Astrocyte (in vitro differentiated cells and primary cell): ENCODE measurements around the gene OPRD1. TPM values are rescaled to one million over a fixed set of nuclear protein-coding genes. Genes with fewer than 3 reads are reported as not detected.

Experiments used
- DNase-seq: peaks from one replicate; pipeline ENCODE4 v3.0.0-alpha.2; 2010; ENCODE audit warnings: low read depth
- FAIRE-seq: peaks from 2 replicates; lab custom pipeline; 2011; peaks lifted over from hg19 to GRCh38; lab: Jason Lieb, UNC
- H2AFZ ChIP-seq: 2 replicates; pipeline ENCODE4 v1.6.0; 2012; ENCODE audit warnings: low read depth, low read length, inconsistent platforms
- H3K27ac ChIP-seq: 2 replicates; pipeline ENCODE4 v1.5.1; 2011; ENCODE audit warnings: low read depth, low read length, inconsistent platforms
- H3K27me3 ChIP-seq: 2 replicates; pipeline ENCODE4 v1.6.0; 2011; ENCODE audit warnings: low read length, inconsistent platforms; ENCODE audit not compliant: insufficient read depth
- H3K36me3 ChIP-seq: 2 replicates; pipeline ENCODE4 v1.5.1; 2011; ENCODE audit warnings: low read length, inconsistent platforms; ENCODE audit not compliant: insufficient read depth
- H3K4me1 ChIP-seq: 2 replicates; pipeline ENCODE4 v1.5.1; 2011; ENCODE audit warnings: low read length, inconsistent platforms; ENCODE audit not compliant: insufficient read depth
- H3K4me2 ChIP-seq: 2 replicates; pipeline ENCODE4 v1.6.0; 2012; ENCODE audit warnings: low read length, inconsistent platforms
- H3K4me3 ChIP-seq: 2 replicates; pipeline ENCODE4 v1.5.1; 2011; ENCODE audit warnings: low read depth, mild to moderate bottlenecking, low read length, inconsistent platforms; ENCODE audit not compliant: insufficient read depth
- H3K79me2 ChIP-seq: 2 replicates; pipeline ENCODE4 v1.6.0; 2012; ENCODE audit warnings: mild to moderate bottlenecking, low read length, inconsistent platforms; ENCODE audit not compliant: insufficient read depth
- H3K9ac ChIP-seq: 2 replicates; pipeline ENCODE4 v1.6.0; 2012; ENCODE audit warnings: mild to moderate bottlenecking, low read length, inconsistent platforms
- H3K9me3 ChIP-seq: 2 replicates; pipeline ENCODE4 v1.5.1; 2012; ENCODE audit warnings: low read depth, mild to moderate bottlenecking, low read length, inconsistent platforms; ENCODE audit not compliant: insufficient read depth
- H4K20me1 ChIP-seq: 2 replicates; pipeline ENCODE4 v1.6.0; 2012; ENCODE audit warnings: low read length, inconsistent platforms; ENCODE audit not compliant: insufficient read depth
- H3K27ac Mint-ChIP-seq: one replicate; pipeline ENCODE4 v1.8.0; 2021; ENCODE audit warnings: mild to moderate bottlenecking, mixed read lengths; ENCODE audit not compliant: unreplicated experiment
- H3K27me3 Mint-ChIP-seq: one replicate; pipeline ENCODE4 v1.8.0; 2021; ENCODE audit warnings: low read depth, mixed read lengths; ENCODE audit not compliant: unreplicated experiment
- H3K36me3 Mint-ChIP-seq: one replicate; pipeline ENCODE4 v1.8.0; 2021; ENCODE audit warnings: low read depth, mixed read lengths; ENCODE audit not compliant: unreplicated experiment
- H3K4me1 Mint-ChIP-seq: one replicate; pipeline ENCODE4 v1.8.0; 2021; ENCODE audit warnings: low read depth, mixed read lengths; ENCODE audit not compliant: unreplicated experiment
- H3K4me3 Mint-ChIP-seq: one replicate; pipeline ENCODE4 v1.8.0; 2021; ENCODE audit warnings: mild to moderate bottlenecking, moderate library complexity, mixed read lengths; ENCODE audit not compliant: unreplicated experiment
- H3K9me3 Mint-ChIP-seq: one replicate; pipeline ENCODE4 v1.8.0; 2021; ENCODE audit warnings: mild to moderate bottlenecking, mixed read lengths; ENCODE audit not compliant: unreplicated experiment
- CTCF ChIP-seq: IDR thresholded peaks from 2 replicates; pipeline ENCODE4 v1.5.1; 2011; ENCODE audit warnings: low read depth, mild to moderate bottlenecking, inconsistent platforms, low read length, moderate library complexity; ENCODE audit not compliant: insufficient read depth
- EZH2 ChIP-seq: IDR thresholded peaks from 2 replicates; pipeline ENCODE4 v1.6.1; 2012; ENCODE audit warnings: mild to moderate bottlenecking, low read length, inconsistent platforms; ENCODE audit not compliant: insufficient read depth
- total RNA-seq: library from RNA; stranded (reverse); gene quantifications from 2 replicates; pipeline ENCODE4 v1.2.1, GENCODE V29; 2021

The OPRD1 gene
- total RNA-seq, 1 donor from 2014 or later = 1.2 TPM

- Histone ChIP-seq H3K27ac (no peak overlapping the region), H3K4me1 (no peaks in the 10 kb centered on the region), H3K9me3 (no peaks in the 10 kb centered on the region), H3K4me2 (no peak overlapping the region), H3K36me3 (no peaks in the 10 kb centered on the region), H3K9ac (no peak overlapping the region), H4K20me1 (no peaks in the 10 kb centered on the region), H2AFZ (no peak overlapping the region), H3K4me3 (no peak overlapping the region), H3K79me2 (no peaks in the 10 kb centered on the region), H3K27me3 (peaks cover 55% of the 10 kb centered on the region)
- Mint-ChIP-seq H3K27me3 (peaks cover 53% of the 10 kb centered on the region), H3K36me3 (no peaks in the 10 kb centered on the region), H3K4me1 (peaks cover 14% of the 10 kb centered on the region), H3K9me3 (no peaks in the 10 kb centered on the region), H3K27ac (no peak overlapping the region), H3K4me3 (no peak overlapping the region)
- DNase-seq (no peak), FAIRE-seq (no peak)
- TF ChIP-seq CTCF (no peak), EZH2 (no peak)
Observed at GRCh38 chr1:28815533-28816185, 3.7 kb downstream of the OPRD1 start.

GRCh38 chr1:28817133-28817532 lies 5.2 kb downstream of the OPRD1 start:
- H3K4me1 Mint-ChIP-seq = peaks cover 14% of the 10 kb centered on the region
- Histone ChIP-seq H3K9ac (no peak overlapping the region), H3K4me1 (no peaks in the 10 kb centered on the region), H3K27me3 (peaks cover 44% of the 10 kb centered on the region), H2AFZ (no peak overlapping the region), H4K20me1 (no peaks in the 10 kb centered on the region), H3K4me3 (no peak overlapping the region), H3K79me2 (no peaks in the 10 kb centered on the region), H3K36me3 (no peaks in the 10 kb centered on the region), H3K4me2 (no peak overlapping the region), H3K27ac (no peak overlapping the region), H3K9me3 (no peaks in the 10 kb centered on the region)
- peaks cover 43% of the 10 kb centered on the region for H3K27me3 Mint-ChIP-seq
- no peaks in the 10 kb centered on the region for H3K36me3 Mint-ChIP-seq
- FAIRE-seq (no peak), DNase-seq (no peak)
- H3K27ac Mint-ChIP-seq = no peak overlapping the region
- no peak overlapping the region for H3K4me3 Mint-ChIP-seq
- no peak for TF ChIP-seq CTCF
- TF ChIP-seq EZH2 = no peak
- no peaks in the 10 kb centered on the region for H3K9me3 Mint-ChIP-seq

- H3K4me3 ChIP-seq = no peak overlapping the region
- no peak for FAIRE-seq
Observed at GRCh38 chr1:28819020-28819419, 7.0 kb downstream of the OPRD1 start.

More at GRCh38 chr1:28819020-28819419, 7.0 kb downstream of the OPRD1 start:
- Histone ChIP-seq H3K9me3 (no peaks in the 10 kb centered on the region), H3K36me3 (no peaks in the 10 kb centered on the region), H3K4me1 (no peaks in the 10 kb centered on the region), H2AFZ (no peak overlapping the region), H3K4me2 (no peak overlapping the region), H3K27me3 (peaks cover 27% of the 10 kb centered on the region), H3K27ac (no peak overlapping the region), H4K20me1 (no peaks in the 10 kb centered on the region), H3K79me2 (no peaks in the 10 kb centered on the region), H3K9ac (no peak overlapping the region)
- no peak overlapping the region for H3K4me3 Mint-ChIP-seq
- H3K36me3 Mint-ChIP-seq = no peaks in the 10 kb centered on the region
- H3K9me3 Mint-ChIP-seq = no peaks in the 10 kb centered on the region
- DNase-seq = no peak
- H3K27ac Mint-ChIP-seq = no peak overlapping the region
- peaks cover 11% of the 10 kb centered on the region for H3K4me1 Mint-ChIP-seq
- peaks cover 28% of the 10 kb centered on the region for H3K27me3 Mint-ChIP-seq
- no peak for TF ChIP-seq CTCF
- no peak for TF ChIP-seq EZH2
